ENCODE measurements around the gene NUDT11.

The NUDT11 gene

GRCh38 chrX:51456814-51457213, 39.6 kb downstream of the NUDT11 start:
- in situ Hi-C loops (cut with MboI; ENCODE audit: low sequenced_read_pairs), result no loop called here
- Histone ChIP-seq H3K9me3 (no peaks in the 10 kb centered on the region), H3K4me1 (peaks cover 4% of the 10 kb centered on the region), H3K27me3 (ENCODE audit: low read depth) (no peaks in the 10 kb centered on the region), H3K4me3 (no peak overlapping the region), H3K36me3 (replicated peaks) (no peaks in the 10 kb centered on the region)
- no peak for DNase-seq (ENCODE audit: low spot score in 2 of 2)

GRCh38 chrX:51456246-51456645, 40.1 kb downstream of the NUDT11 start:
- peaks cover 2% of the 10 kb centered on the region for H3K4me1 ChIP-seq
- H3K9me3 ChIP-seq, result no peaks in the 10 kb centered on the region
- DNase-seq (ENCODE audit: low spot score in 2 of 2), result peak in 1 of 2 experiments; percentile 29
- H3K27me3 ChIP-seq (ENCODE audit: low read depth), result no peaks in the 10 kb centered on the region
- no peak overlapping the region for H3K4me3 ChIP-seq
- no peaks in the 10 kb centered on the region for H3K36me3 ChIP-seq (replicated peaks)
- in situ Hi-C loops (cut with MboI; ENCODE audit: low sequenced_read_pairs), result no loop called here

GRCh38 chrX:51440365-51440764, 56.0 kb downstream of the NUDT11 start:
- H3K9me3 ChIP-seq, result no peaks in the 10 kb centered on the region
- no peaks in the 10 kb centered on the region for H3K4me1 ChIP-seq
- peaks cover 2% of the 10 kb centered on the region; the same call in 1 of the 2 replicates for H3K27me3 ChIP-seq (ENCODE audit: low read depth)
- no peak for DNase-seq (ENCODE audit: low spot score in 2 of 2)
- in situ Hi-C loops (cut with MboI; ENCODE audit: low sequenced_read_pairs), result loop anchor here (25.0 kb wide), 1 partner anchor 303 kb away; no protein-coding TSS in a partner anchor
- H3K4me3 ChIP-seq, result no peak overlapping the region
- no peaks in the 10 kb centered on the region for H3K36me3 ChIP-seq (replicated peaks)
